HepG2 (cell line): ENCODE results near the gene NFATC2. TPM values are rescaled to one million over a fixed set of nuclear protein-coding genes. Genes with fewer than 3 reads are reported as not detected.

Experiments
- ARID4A ChIP-seq: sonication (generic); formaldehyde crosslinking; IDR thresholded peaks from 2 replicates; pipeline ENCODE4 v1.5.0; 2020; ENCODE audit warnings: mild to moderate bottlenecking, missing genetic modification reagents, borderline replicate concordance
- E2F1 ChIP-seq: sonication (generic); formaldehyde crosslinking; IDR thresholded peaks from 2 replicates; pipeline ENCODE4 v1.5.0; 2020; ENCODE audit warnings: missing genetic modification reagents
- HOXA3 ChIP-seq: sonication (generic); formaldehyde crosslinking; IDR thresholded peaks from 2 replicates; pipeline ENCODE4 v1.5.0; 2020; ENCODE audit warnings: missing genetic modification reagents
- ISL2 ChIP-seq: sonication (generic); formaldehyde crosslinking; IDR thresholded peaks from 2 replicates; pipeline ENCODE4 v1.5.0; 2020; ENCODE audit warnings: missing genetic modification reagents
- POGZ ChIP-seq: sonication (generic); formaldehyde crosslinking; IDR thresholded peaks from 2 replicates; pipeline ENCODE4 v1.4.0; 2020; ENCODE audit warnings: mild to moderate bottlenecking, missing genetic modification reagents
- RFX3 ChIP-seq: IDR thresholded peaks from 2 replicates; pipeline ENCODE4 v1.6.1; 2016; ENCODE audit warnings: missing biosample characterization, missing genetic modification reagents
- SNAI1 ChIP-seq: sonication (generic); formaldehyde crosslinking; IDR thresholded peaks from 2 replicates; pipeline ENCODE4 v1.5.0; 2020; ENCODE audit warnings: mild to moderate bottlenecking, missing genetic modification reagents, borderline replicate concordance
- ZNF142 ChIP-seq: sonication (generic); formaldehyde crosslinking; IDR thresholded peaks from 2 replicates; pipeline ENCODE4 v1.4.0; 2020; ENCODE audit warnings: missing genetic modification reagents
- ZNF260 ChIP-seq: sonication (generic); formaldehyde crosslinking; IDR thresholded peaks from 2 replicates; pipeline ENCODE4 v1.4.0; 2020; ENCODE audit warnings: missing genetic modification reagents, low read depth, mild to moderate bottlenecking, borderline replicate concordance
- ZNF766 ChIP-seq: sonication (generic); formaldehyde crosslinking; IDR thresholded peaks from 2 replicates; pipeline ENCODE4 v1.5.0; 2020; ENCODE audit warnings: missing genetic modification reagents, borderline replicate concordance
- polyA plus RNA-seq, 8 experiments: library from polyadenylated mRNA; depleted of rRNA in 3 of 8; stranded (reverse) in 7 of 8; unstranded in 1 of 8; fragments of >200 nt; fragmentation: Illumina TruSeq in 4 of 8; extraction: Trizol in 4 of 8; gene quantifications; 2 replicates each; pipeline versions ENCODE4 v1.2.1 to v1.2.3, GENCODE V29; 2011 to 2016; ENCODE audit warnings: low read depth in 4 of 8, missing spikeins in 1 of 8, mixed read lengths in 1 of 8; ENCODE audit not compliant: insufficient read depth in 1 of 8
- total RNA-seq, 5 experiments: library from RNA; depleted of rRNA; stranded (reverse); fragments of >200 nt; fragmentation: Illumina TruSeq; extraction: Trizol; gene quantifications; 2 replicates each; pipeline ENCODE4 v1.2.3, GENCODE V29; 2016; ENCODE audit warnings: low read depth in 1 of 5
- TF ChIP-seq, protein P1 (sequence below): IDR thresholded peaks from 2 replicates; pipeline ENCODE4 v1.6.1; 2016; ENCODE audit warnings: low read depth, borderline replicate concordance
- TF ChIP-seq, protein P2 (sequence below): sonication (generic); formaldehyde crosslinking; IDR thresholded peaks from 2 replicates; pipeline ENCODE4 v1.4.0; 2020; ENCODE audit warnings: missing genetic modification reagents

NFATC2 gene
- total and polyA plus RNA-seq, 2 of the 13 experiments (the other 11 are each of a cell fraction or from before 2014, with no cell fraction given), result 1.9 to 3.3 TPM

- TF ChIP-seq ARID4A (CRISPR knock-in tag) (peak; percentile 89), E2F1 (no peak), RFX3 (CRISPR knock-in tag) (no peak), ZNF766 (CRISPR knock-in tag) (no peak; the same call in 1 of the 2 replicates), SNAI1 (CRISPR knock-in tag) (no peak), ZNF142 (CRISPR knock-in tag) (0 out of 2 replicates have a peak, but pooled peaks have one; percentile 36), ISL2 (CRISPR knock-in tag) (0 out of 2 replicates have a peak, but pooled peaks have one; percentile 39), HOXA3 (CRISPR knock-in tag) (peak; percentile 68; the same call in 1 of the 2 replicates), ZNF260 (CRISPR knock-in tag) (no peak), POGZ (peak; percentile 71)
- TF ChIP-seq, protein P1, sequence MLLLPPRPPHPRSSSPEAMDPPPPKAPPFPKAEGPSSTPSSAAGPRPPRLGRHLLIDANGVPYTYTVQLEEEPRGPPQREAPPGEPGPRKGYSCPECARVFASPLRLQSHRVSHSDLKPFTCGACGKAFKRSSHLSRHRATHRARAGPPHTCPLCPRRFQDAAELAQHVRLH, result peak; percentile 83; the same call in 1 of the 2 replicates
- TF ChIP-seq, protein P2, sequence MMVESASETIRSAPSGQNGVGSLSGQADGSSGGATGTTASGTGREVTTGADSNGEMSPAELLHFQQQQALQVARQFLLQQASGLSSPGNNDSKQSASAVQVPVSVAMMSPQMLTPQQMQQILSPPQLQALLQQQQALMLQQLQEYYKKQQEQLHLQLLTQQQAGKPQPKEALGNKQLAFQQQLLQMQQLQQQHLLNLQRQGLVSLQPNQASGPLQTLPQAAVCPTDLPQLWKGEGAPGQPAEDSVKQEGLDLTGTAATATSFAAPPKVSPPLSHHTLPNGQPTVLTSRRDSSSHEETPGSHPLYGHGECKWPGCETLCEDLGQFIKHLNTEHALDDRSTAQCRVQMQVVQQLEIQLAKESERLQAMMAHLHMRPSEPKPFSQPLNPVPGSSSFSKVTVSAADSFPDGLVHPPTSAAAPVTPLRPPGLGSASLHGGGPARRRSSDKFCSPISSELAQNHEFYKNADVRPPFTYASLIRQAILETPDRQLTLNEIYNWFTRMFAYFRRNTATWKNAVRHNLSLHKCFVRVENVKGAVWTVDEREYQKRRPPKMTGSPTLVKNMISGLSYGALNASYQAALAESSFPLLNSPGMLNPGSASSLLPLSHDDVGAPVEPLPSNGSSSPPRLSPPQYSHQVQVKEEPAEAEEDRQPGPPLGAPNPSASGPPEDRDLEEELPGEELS (CRISPR knock-in tag), result peak; percentile 52; the same call in 1 of the 2 replicates
These were observed 129.5 kb downstream of the NFATC2 start (continued) for GRCh38 chr20:51412951-51413481.
